HepG2 (cell line): ENCODE measurements around the gene SPRED2. TPM values are rescaled to one million over a fixed set of nuclear protein-coding genes. Genes with fewer than 3 reads are reported as not detected.

Experiments
- ESRRA ChIP-seq: sonication (generic); formaldehyde crosslinking; IDR thresholded peaks from 2 replicates; pipeline ENCODE4 v1.5.1; 2020; ENCODE audit warnings: mild to moderate bottlenecking, low read depth, missing genetic modification reagents
- HOXA7 ChIP-seq: sonication (generic); formaldehyde crosslinking; IDR thresholded peaks from 2 replicates; pipeline ENCODE4 v1.8.1; 2022; ENCODE audit warnings: mild to moderate bottlenecking, missing genetic modification reagents, moderate library complexity
- RORA ChIP-seq: sonication (generic); formaldehyde crosslinking; IDR thresholded peaks from 2 replicates; pipeline ENCODE4 v1.5.0; 2020; ENCODE audit warnings: mild to moderate bottlenecking, missing genetic modification reagents, moderate library complexity
- SP1 ChIP-seq, 2 experiments: fragments of 450-650 bp in 1 of 2; sonication (generic) in 1 of 2; formaldehyde crosslinking in 1 of 2; IDR thresholded peaks; 2 replicates each; pipeline versions ENCODE4 v1.4.0 to v1.6.1; 2016 to 2020; ENCODE audit warnings: missing genetic modification reagents in 1 of 2
- TSC22D2 ChIP-seq: sonication (generic); formaldehyde crosslinking; IDR thresholded peaks from 2 replicates; pipeline ENCODE4 v1.5.1; 2020; ENCODE audit warnings: missing genetic modification reagents, mild to moderate bottlenecking, borderline replicate concordance
- ZNF441 ChIP-seq: sonication (generic); formaldehyde crosslinking; IDR thresholded peaks from 2 replicates; pipeline ENCODE4 v1.7.0; 2021; ENCODE audit warnings: missing genetic modification reagents, borderline replicate concordance
- ZNF652 ChIP-seq: IDR thresholded peaks from 2 replicates; pipeline ENCODE4 v1.6.1; 2016; ENCODE audit warnings: low read depth, borderline replicate concordance
- polyA plus RNA-seq, 8 experiments: library from polyadenylated mRNA; depleted of rRNA in 3 of 8; stranded (reverse) in 7 of 8; unstranded in 1 of 8; fragments of >200 nt; fragmentation: Illumina TruSeq in 4 of 8; extraction: Trizol in 4 of 8; gene quantifications; 2 replicates each; pipeline versions ENCODE4 v1.2.1 to v1.2.3, GENCODE V29; 2011 to 2016; ENCODE audit warnings: low read depth in 4 of 8, missing spikeins in 1 of 8, mixed read lengths in 1 of 8; ENCODE audit not compliant: insufficient read depth in 1 of 8
- total RNA-seq, 5 experiments: library from RNA; depleted of rRNA; stranded (reverse); fragments of >200 nt; fragmentation: Illumina TruSeq; extraction: Trizol; gene quantifications; 2 replicates each; pipeline ENCODE4 v1.2.3, GENCODE V29; 2016; ENCODE audit warnings: low read depth in 1 of 5
- TF ChIP-seq, protein P1 (sequence below): sonication (generic); formaldehyde crosslinking; IDR thresholded peaks from 2 replicates; pipeline ENCODE4 v1.8.1; 2023; ENCODE audit warnings: mild to moderate bottlenecking, moderate library complexity, missing genetic modification reagents
- TF ChIP-seq, protein P2 (sequence below): sonication (generic); formaldehyde crosslinking; IDR thresholded peaks from 2 replicates; pipeline ENCODE4 v1.4.0; 2020; ENCODE audit warnings: missing genetic modification reagents
- TF ChIP-seq, protein P3 (sequence below), 2 experiments: fragments of 450-650 bp in 1 of 2; sonication (generic) in 1 of 2; formaldehyde crosslinking; IDR thresholded peaks; 2 replicates each; pipeline versions ENCODE4 v1.5.0 to v1.8.0; 2020 to 2022; ENCODE audit warnings: mild to moderate bottlenecking in 1 of 2, missing genetic modification reagents in 1 of 2
- TF ChIP-seq, protein P4 (sequence below): sonication (generic); formaldehyde crosslinking; IDR thresholded peaks from 2 replicates; pipeline ENCODE4 v1.4.0; 2020; ENCODE audit warnings: mild to moderate bottlenecking, missing genetic modification reagents
- TF ChIP-seq, protein P5 (sequence below): sonication (generic); formaldehyde crosslinking; IDR thresholded peaks from 2 replicates; pipeline ENCODE4 v1.4.0; 2020; ENCODE audit warnings: missing genetic modification reagents, low read depth, mild to moderate bottlenecking, borderline replicate concordance
- TF ChIP-seq, protein P6 (sequence below): sonication (generic); formaldehyde crosslinking; IDR thresholded peaks from 2 replicates; pipeline ENCODE4 v1.4.0; 2020; ENCODE audit warnings: missing genetic modification reagents, borderline replicate concordance
- TF ChIP-seq, protein P7 (sequence below): sonication (generic); formaldehyde crosslinking; IDR thresholded peaks from 2 replicates; pipeline ENCODE4 v1.9.0; 2021; ENCODE audit warnings: missing genetic modification reagents, mild to moderate bottlenecking, borderline replicate concordance

Gene SPRED2
- total and polyA plus RNA-seq, 2 of the 13 experiments (the other 11 are each of a cell fraction or from before 2014, with no cell fraction given), result 13.0 to 37.0 TPM

DNA sequence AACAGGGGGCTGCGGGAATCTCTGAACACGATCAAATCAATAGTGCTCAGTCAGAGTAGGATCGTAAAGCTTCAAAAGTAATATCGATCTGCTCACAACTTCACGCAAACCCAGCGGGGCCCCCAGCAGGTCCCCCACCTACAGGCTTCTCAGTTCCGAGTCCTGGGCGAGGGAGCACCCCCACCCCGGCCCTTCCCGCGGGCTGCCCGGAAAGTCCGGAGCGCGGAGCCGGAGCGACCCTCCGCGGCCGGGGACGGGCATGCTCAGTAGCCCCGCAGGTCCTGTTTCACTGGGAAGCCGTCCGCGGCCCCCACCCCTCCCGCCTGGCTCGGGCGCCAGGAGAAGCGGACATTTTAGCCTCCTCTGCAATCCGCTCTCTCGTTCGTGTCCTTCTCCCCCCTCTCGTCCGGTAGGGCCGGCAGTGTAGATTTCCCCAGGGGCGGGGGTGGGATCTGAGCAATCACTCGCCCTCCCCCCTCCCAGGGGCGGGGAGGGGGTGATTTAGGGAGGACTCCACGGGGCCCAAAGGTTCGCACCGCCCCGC is 3.3 kb upstream of the SPRED2 start (continued):
- TF ChIP-seq, protein P1, sequence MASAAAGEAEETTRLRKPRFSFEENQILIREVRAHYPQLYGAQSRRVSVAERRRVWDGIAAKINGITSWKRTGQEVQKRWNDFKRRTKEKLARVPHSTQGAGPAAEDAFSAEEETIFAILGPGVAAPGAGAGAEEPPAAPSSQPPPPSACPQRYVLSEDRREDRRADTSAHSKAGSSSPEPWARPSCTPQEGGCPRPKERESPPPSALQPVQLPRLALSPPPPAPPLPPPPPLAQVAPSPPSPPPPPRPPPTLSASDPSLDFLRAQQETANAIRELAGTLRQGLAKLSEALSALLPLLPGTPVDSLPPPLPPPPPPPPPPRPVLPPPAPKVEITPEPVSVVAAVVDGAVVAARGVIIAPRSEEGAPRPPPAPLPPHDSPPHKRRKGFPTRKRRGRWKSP (CRISPR knock-in tag), result peak; percentile 71; the same call in 1 of the 2 replicates
- TF ChIP-seq TSC22D2 (CRISPR knock-in tag) (peak; percentile 68; the same call in 1 of the 2 replicates), SP1 (IDR thresholded peaks at IDR 0.05) (no peak), SP1 (CRISPR knock-in tag; IDR thresholded peaks at IDR 0.05) (peak; percentile 74), HOXA7 (CRISPR knock-in tag) (no peak), ZNF441 (CRISPR knock-in tag) (peak; percentile 81; the same call in 1 of the 2 replicates), RORA (CRISPR knock-in tag) (no peak), ESRRA (CRISPR knock-in tag) (peak; percentile 30), ZNF652 (CRISPR knock-in tag) (0 out of 2 replicates have a peak, but pooled peaks have one; percentile 25)
- TF ChIP-seq, protein P2, sequence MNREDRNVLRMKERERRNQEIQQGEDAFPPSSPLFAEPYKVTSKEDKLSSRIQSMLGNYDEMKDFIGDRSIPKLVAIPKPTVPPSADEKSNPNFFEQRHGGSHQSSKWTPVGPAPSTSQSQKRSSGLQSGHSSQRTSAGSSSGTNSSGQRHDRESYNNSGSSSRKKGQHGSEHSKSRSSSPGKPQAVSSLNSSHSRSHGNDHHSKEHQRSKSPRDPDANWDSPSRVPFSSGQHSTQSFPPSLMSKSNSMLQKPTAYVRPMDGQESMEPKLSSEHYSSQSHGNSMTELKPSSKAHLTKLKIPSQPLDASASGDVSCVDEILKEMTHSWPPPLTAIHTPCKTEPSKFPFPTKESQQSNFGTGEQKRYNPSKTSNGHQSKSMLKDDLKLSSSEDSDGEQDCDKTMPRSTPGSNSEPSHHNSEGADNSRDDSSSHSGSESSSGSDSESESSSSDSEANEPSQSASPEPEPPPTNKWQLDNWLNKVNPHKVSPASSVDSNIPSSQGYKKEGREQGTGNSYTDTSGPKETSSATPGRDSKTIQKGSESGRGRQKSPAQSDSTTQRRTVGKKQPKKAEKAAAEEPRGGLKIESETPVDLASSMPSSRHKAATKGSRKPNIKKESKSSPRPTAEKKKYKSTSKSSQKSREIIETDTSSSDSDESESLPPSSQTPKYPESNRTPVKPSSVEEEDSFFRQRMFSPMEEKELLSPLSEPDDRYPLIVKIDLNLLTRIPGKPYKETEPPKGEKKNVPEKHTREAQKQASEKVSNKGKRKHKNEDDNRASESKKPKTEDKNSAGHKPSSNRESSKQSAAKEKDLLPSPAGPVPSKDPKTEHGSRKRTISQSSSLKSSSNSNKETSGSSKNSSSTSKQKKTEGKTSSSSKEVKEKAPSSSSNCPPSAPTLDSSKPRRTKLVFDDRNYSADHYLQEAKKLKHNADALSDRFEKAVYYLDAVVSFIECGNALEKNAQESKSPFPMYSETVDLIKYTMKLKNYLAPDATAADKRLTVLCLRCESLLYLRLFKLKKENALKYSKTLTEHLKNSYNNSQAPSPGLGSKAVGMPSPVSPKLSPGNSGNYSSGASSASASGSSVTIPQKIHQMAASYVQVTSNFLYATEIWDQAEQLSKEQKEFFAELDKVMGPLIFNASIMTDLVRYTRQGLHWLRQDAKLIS, result no peak
- TF ChIP-seq, protein P3, sequence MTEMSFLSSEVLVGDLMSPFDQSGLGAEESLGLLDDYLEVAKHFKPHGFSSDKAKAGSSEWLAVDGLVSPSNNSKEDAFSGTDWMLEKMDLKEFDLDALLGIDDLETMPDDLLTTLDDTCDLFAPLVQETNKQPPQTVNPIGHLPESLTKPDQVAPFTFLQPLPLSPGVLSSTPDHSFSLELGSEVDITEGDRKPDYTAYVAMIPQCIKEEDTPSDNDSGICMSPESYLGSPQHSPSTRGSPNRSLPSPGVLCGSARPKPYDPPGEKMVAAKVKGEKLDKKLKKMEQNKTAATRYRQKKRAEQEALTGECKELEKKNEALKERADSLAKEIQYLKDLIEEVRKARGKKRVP (CRISPR knock-in tag; IDR thresholded peaks at IDR 0.05), result no peak
- TF ChIP-seq, protein P4, sequence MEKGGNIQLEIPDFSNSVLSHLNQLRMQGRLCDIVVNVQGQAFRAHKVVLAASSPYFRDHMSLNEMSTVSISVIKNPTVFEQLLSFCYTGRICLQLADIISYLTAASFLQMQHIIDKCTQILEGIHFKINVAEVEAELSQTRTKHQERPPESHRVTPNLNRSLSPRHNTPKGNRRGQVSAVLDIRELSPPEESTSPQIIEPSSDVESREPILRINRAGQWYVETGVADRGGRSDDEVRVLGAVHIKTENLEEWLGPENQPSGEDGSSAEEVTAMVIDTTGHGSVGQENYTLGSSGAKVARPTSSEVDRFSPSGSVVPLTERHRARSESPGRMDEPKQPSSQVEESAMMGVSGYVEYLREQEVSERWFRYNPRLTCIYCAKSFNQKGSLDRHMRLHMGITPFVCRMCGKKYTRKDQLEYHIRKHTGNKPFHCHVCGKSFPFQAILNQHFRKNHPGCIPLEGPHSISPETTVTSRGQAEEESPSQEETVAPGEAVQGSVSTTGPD, result no peak; the same call in 1 of the 2 replicates
- TF ChIP-seq, protein P5, sequence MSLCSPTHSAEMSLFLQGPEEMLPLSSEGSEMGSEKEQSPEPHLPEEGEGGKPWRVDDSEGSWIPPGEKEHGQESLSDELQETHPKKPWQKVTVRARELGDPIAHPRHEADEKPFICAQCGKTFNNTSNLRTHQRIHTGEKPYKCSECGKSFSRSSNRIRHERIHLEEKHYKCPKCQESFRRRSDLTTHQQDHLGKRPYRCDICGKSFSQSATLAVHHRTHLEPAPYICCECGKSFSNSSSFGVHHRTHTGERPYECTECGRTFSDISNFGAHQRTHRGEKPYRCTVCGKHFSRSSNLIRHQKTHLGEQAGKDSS (CRISPR knock-in tag), result 0 out of 2 replicates have a peak, but pooled peaks have one; percentile 43
- TF ChIP-seq, protein P6, sequence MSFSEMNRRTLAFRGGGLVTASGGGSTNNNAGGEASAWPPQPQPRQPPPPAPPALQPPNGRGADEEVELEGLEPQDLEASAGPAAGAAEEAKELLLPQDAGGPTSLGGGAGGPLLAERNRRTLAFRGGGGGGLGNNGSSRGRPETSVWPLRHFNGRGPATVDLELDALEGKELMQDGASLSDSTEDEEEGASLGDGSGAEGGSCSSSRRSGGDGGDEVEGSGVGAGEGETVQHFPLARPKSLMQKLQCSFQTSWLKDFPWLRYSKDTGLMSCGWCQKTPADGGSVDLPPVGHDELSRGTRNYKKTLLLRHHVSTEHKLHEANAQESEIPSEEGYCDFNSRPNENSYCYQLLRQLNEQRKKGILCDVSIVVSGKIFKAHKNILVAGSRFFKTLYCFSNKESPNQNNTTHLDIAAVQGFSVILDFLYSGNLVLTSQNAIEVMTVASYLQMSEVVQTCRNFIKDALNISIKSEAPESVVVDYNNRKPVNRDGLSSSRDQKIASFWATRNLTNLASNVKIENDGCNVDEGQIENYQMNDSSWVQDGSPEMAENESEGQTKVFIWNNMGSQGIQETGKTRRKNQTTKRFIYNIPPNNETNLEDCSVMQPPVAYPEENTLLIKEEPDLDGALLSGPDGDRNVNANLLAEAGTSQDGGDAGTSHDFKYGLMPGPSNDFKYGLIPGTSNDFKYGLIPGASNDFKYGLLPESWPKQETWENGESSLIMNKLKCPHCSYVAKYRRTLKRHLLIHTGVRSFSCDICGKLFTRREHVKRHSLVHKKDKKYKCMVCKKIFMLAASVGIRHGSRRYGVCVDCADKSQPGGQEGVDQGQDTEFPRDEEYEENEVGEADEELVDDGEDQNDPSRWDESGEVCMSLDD (CRISPR knock-in tag), result peak; percentile 86
- TF ChIP-seq, protein P7, sequence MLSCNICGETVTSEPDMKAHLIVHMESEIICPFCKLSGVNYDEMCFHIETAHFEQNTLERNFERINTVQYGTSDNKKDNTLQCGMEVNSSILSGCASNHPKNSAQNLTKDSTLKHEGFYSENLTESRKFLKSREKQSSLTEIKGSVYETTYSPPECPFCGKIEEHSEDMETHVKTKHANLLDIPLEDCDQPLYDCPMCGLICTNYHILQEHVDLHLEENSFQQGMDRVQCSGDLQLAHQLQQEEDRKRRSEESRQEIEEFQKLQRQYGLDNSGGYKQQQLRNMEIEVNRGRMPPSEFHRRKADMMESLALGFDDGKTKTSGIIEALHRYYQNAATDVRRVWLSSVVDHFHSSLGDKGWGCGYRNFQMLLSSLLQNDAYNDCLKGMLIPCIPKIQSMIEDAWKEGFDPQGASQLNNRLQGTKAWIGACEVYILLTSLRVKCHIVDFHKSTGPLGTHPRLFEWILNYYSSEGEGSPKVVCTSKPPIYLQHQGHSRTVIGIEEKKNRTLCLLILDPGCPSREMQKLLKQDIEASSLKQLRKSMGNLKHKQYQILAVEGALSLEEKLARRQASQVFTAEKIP (CRISPR knock-in tag), result no peak; the same call in 1 of the 2 replicates
